Endothelial cell of hepatic sinusoid (primary cell): ENCODE results near the gene NFS1.

Experiments
- in situ Hi-C: cut with HindIII; loops from 2 replicates; pipeline ENCODE4 v1.10.0; 2017; ENCODE audit warnings: low sequenced_read_pairs

The NFS1 gene

DNA sequence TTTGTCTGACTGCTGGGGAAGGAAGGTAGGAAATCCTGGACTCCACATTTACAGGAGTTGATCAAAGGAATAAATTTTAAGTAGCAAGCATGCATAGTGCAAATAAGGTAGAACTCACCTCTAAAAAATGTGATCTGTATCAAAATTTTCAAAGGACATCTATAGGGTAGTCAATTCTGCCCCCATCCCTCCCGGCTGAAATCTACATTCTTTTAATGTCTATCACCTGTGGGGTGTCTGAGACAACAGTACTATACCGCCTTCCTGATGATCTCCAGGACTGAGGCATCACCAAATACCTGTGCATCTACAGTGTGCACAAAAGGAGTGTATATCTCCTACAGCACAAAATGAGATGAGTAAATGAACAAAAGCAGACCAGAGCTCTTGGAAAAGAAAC is 54.3 kb downstream of the NFS1 start:
- in situ Hi-C loops = no loop called here

DNA sequence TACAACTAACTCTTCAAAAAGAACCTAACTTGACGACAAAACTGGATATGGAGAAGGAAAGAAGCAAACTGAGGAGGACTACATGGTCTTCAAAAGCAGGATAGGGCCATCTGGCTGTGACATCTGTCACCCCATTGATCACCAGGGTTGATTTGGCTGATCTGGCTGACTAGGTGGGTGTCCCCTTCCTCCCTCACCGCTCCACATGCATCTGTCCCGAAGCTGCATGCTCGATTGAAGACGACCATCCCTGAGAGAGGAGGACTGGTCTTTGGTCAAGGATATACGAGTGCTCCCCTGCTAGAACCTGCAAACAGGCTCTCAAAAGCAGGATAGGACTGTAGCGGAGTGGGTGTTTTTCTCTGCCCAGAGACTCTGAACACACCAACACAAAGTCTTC is 56.1 kb downstream of the NFS1 start:
- in situ Hi-C loops = no loop called here

DNA sequence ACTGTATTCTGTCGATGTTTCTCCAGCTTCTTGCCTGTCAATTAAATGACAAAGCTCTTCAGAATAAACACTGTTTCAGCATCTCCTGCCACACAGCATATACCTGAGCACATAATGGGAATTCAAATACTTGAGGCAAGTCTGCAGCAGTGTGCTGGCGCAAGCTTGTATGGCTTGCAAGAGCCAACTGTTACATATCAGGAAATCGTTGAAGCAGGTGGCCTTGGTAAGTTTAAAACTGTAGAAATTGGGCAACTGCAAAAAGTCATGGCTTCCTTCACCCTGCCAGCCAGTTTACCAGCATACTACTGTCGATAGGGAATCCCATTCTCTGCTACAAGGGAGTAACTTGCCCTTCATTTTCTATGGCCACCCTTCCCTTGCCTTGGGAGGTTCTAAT is 57.4 kb downstream of the NFS1 start:
- in situ Hi-C loops = no loop called here

DNA sequence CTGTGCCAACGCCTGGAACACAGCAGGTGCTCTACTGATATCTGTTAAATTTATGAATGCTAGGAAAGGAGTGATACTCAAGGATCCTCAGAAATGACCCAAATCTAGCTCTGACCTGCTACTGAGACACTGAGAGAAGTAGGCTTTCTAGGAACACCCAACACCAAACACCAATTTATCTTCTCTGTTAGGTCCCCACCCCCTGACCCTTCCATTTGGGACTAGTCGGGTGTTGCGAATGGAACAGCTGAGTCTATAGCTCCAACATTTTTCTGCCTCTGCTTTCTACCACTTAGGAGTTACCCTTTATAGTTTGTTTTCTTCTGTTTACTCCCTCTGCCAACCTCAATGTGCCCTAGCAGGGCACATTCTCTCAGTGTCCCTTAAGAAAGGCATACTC is 58.4 kb downstream of the NFS1 start:
- in situ Hi-C loops = no loop called here

DNA sequence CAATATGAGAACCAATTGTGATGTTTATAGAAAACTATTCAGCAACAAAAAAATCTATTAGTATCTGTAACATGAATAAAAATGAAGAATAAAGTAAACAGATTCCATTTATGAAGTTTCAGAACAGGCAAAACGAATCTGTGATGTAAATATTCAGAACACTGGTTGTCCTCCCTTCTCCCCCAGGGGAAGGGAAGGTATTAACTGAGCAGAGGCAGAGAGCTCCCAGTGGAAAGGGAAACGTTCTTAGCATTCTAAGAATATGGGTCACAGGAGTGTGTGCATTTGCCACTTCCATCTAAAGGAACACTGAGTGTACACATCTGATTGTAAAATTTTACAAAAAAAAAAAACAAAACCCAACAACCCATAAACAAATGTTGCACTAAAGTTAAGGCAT is 60.4 kb downstream of the NFS1 start:
- in situ Hi-C loops = no loop called here

DNA sequence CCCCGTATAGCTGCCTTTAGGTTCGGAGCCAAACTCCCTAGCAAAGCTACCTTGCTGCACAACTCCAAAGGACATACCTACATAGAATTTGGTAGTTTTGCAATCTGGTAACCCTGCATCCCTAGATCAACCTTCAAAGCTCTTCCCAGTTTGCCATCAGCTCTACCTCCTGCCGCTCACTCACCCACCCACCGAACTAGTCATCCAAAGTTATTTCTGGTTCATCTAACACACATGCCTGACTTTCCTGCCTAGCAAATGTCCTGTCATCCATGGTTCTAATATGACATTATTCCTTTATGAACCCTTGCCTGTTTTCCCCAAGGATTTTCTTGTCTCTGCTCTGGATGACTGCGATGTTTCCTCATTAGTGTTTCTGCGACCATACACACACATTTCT is 61.9 kb downstream of the NFS1 start:
- in situ Hi-C loops = no loop called here

DNA sequence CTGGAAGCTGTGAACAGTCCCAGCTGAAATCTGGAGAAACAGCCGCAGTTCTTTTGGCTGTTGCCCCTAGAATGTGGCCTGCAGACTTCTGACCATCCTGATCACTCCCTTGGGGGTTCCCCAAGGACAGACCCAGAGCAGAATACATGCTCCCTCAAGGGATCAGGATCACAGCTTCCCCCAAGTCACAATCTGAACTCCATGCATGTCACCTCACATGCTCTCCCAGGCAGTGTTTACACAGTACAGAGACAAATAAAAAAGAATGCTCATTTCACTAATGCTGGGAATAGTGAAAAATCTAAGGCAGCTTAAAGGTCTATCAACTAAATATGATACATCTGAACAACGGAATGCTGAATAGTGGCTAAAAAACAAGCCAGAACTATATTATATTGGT is 63.1 kb downstream of the NFS1 start:
- in situ Hi-C loops = no loop called here

DNA sequence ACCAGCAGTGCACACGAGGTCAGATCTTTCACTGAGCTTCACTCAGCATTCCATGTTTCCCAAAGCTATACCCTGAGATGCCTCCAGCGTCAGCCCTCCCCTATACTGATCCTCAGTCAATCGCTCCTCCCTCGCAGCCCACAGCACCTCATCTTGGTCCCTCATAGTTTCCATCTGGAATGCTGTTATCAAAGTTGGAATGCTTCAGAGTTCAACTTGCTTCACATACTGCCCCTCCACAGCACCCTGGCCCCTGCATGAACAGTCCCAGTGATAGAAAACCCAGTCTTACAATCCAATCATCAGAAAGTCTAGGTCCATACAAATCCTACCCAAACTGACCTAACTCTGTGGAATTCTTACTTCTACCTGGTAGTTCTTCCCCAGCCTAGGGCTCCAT is 63.5 kb downstream of the NFS1 start:
- in situ Hi-C loops = no loop called here

DNA sequence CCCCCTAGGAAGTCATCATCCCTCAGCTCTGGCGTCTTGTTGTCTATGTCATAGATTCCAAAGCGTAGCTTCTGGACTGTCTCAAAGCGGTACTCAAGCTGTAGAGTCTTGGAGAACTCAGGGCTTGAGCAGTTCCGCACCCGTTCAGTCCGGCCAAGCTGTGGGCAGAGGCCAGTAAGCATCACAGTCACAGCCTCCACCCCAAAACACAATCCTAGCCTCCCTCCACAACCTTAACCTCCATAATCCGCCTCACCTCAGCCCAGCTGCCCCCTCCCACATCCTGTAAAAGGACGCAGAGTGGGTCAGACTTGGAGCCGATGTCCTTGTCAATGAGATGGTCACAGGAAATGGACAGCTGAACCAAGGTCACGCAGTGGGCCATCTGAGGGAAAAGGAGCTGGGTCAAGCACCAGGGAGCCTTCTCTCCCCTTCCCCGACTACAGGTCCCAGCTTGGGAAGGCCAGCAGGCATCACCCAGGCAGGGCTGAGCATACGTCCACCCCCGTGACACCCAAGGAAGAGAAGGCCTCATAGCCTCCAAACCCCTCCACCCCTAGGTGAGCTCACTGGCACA is 66.5 kb downstream of the NFS1 start:
- in situ Hi-C loops = no loop called here

DNA sequence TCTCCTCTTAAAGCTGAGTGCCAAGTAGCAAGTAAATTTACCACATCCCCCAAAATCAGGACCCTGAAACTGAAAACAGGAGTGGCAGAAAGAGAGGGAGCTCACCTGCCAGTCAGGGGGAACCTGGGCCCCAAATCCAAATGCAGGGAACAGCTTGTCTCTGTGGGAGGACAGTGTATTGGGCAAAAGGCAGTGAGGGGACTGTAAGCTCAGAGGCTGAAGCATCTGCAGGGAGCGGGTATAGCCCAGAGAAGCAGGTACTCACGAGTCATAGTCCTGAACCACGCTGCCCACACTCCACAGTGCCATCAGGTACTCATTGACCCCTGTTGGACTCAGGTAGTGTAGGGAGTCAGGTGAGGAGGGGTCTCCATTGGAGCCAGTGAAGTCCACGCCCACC is 68.5 kb downstream of the NFS1 start:
- in situ Hi-C loops = no loop called here

DNA sequence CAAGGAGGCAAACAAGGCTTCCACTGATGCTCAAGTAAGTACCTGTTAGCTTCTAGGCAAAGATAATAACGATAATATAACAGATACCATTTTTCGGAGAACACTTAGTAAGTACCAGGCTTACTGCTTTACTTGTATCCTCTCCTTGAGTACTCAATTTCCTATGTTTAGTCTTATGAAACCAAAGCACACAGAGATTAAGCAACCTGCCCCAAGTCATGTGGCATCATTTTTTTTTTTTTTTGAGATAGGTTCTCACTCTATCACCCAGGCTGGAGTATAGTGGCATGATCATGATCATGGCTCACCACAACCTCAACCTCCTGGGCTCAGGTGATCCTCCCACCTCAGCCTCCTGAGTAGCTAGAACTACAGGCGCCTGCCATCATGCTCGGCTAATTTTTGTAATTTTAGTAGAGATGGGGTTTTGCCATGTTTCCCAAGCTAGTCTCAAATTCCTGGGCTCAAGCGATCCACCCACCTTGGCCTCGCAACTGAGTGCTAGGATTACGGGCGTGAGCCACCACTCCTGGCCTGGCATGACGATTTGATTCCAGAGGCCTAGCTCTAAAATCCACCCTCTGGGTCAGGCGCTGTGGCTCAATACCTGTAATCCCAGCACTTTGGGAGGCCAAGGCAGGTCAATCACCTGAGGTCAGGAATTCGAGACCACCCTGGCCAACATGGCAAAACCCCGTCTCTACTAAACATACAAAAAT is 69.6 kb downstream of the NFS1 start:
- in situ Hi-C loops = no loop called here

DNA sequence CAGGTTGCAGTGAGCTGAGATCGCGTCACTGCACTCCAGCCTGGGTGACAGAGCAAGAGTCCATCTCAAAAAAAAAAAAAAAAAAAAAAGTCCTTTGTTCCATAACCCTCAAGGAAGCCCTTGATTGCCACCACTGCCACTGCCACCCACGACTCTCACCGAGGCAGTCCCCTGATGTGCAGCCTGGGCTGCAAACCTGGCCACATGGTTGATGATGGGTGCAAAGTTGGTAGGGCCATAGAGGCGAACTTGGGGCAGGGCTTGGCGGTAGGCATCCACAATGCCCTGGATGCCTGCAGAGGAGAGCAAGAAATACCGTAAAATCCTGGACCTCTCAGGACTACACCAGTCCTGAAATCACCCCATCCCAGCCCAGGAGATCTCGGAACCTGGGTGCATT is 72.0 kb downstream of the NFS1 start:
- in situ Hi-C loops = no loop called here

DNA sequence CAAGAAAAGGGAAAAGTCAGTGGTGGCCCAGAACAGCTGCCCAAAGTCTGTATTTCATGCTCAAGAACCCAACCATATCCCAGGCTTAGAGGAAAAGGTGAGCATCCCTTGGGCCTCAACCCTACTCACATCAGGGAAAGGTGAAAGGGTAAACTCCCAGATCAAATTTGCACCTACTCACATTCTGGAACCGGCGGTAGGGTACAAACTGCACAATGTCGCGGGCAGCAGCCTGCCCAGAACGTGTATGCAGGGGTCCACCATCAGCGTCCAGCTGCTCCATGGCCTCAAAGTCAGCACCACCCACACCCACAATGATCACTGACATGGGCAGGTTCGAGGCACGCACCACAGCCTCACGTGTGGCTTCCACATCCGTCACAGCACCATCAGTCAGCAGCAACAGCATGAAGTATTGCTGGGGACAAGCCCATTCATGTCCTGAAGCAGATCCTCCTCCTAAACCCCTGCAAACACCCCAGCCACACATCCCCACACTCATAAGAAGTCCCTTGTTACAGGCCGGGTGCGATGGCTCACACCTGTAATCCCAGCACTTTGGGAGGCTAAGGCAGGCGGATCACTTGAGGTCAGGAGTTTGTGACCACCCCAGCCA is 72.7 kb downstream of the NFS1 start:
- in situ Hi-C loops = no loop called here

DNA sequence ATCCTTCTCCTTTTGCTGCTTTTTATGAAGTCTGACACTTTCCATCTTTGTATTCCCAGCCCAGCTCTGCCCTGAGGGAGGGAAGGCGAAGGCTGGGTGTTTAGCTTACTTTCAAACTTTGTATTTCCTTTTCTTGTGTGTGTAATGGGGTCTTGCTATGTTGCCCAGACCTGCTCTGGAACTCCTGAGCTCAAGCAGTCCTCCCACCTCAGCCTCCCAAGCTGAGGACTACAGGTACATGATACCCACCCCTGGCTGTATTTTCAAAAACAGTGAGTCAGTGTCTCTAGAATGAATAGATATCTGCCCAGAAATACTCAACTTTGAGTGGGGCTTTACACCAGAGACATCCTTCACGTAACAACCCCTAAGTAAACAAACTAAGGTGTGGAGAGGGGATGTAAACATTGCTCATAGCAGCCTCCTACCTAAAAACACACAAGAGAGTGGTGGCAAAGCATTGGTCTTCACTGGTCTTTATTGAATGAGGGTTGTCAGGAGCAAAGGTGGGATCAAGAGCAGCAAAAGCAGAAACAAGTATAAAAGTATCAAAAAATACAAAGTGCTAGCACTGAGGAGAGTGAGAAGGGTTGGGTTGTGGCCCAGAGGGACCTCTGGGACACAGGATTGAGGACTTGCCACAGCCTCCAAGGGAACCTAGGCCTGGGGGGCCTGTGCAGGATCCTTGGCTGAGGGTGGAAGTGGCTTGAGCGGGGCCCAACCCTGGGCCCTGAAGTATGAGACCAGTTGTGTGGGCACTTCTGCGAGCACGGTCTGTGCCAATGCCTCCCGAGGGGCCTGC is 73.4 kb downstream of the NFS1 start:
- in situ Hi-C loops = no loop called here

DNA sequence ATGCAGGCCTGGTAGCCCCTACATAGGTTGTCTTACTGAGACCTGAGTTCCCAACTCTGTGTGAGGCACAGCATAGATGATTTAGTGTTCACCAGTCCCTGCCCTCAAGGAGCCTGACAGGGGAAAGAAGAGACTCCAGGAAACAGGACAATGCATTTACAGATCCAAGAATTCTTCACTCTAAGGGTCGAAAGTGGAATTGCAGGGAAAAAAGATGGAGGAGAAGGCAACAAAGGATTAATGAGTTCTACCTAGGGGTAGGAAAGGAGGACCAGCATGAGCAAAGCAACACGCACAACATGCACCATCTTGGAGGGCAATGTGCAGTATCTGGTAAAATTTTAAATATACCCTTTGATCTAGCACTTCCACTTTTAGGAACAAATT is 77.6 kb downstream of the NFS1 start:
- in situ Hi-C loops = no loop called here

DNA sequence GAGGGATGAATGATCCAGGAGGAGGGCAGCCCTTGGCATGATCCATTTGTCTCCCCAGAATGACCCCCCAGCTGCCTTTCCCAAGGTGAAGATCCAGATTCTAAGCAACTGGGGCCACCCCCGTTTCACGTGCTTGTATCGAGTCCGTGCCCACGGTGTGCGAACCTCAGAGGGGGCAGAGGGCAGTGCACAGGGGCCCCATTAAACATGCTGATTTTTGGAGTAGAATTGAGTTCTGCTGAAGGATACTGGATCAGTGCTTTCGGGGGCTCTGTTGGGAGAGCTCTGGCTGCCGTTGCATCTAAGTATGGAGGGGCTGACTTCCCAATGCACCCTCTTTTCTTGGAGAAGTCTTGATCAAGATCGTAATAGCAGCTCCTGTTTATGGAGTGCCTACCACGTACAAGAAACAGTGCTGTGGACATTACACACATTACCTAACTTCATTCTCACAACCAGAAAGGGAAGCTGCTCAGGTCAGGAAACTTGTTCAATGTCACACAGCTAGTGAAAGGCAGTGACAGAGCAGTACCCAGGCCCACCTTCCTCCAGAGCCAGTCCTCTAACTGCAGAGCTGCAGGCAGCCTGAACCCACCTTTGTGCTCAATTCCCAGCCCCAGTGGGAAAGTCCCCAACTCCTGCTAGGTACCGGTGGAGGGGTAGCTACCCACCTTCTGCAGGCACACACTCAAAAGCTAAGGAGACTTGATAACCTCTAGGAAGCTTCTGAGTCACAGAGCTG is 78.2 kb downstream of the NFS1 start:
- in situ Hi-C loops = no loop called here

DNA sequence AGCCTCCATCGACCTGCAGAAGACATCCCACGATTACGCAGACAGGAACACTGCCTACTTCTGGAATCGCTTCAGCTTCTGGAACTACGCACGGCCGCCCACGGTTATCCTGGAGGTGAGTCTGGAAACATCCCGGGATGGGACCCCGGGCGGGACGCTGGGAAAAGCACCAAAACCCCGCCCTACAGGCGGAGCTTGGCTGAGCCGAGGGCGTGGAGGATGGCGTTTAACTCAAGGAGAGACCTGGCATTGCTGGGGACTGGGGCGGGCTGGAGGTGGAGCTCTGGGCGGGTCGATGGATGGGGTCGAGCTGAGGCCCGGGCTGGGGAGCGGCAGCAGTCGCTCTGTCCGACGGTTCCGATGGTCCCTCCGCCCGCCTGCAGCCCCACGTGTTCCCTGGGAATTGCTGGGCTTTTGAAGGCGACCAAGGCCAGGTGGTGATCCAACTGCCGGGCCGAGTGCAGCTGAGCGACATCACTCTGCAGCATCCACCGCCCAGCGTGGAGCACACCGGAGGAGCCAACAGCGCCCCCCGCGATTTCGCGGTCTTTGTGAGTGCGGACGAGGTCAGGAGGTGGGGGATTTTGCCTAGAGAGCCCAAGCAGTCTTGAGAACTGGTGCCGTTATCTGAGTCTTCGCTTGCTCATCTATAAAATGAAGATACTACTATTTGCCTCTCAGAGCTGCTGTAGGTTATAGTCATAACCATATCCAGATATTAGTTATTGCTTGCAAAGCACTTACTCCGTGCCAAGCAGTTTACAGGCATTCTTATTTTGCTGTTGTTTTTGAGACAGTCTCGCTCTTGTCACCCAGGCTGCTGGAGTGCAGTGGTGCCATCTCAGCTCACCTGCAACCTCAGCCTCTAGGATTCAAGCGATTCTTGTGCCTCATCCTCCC is 79.7 kb downstream of the NFS1 start:
- in situ Hi-C loops = no loop called here

DNA sequence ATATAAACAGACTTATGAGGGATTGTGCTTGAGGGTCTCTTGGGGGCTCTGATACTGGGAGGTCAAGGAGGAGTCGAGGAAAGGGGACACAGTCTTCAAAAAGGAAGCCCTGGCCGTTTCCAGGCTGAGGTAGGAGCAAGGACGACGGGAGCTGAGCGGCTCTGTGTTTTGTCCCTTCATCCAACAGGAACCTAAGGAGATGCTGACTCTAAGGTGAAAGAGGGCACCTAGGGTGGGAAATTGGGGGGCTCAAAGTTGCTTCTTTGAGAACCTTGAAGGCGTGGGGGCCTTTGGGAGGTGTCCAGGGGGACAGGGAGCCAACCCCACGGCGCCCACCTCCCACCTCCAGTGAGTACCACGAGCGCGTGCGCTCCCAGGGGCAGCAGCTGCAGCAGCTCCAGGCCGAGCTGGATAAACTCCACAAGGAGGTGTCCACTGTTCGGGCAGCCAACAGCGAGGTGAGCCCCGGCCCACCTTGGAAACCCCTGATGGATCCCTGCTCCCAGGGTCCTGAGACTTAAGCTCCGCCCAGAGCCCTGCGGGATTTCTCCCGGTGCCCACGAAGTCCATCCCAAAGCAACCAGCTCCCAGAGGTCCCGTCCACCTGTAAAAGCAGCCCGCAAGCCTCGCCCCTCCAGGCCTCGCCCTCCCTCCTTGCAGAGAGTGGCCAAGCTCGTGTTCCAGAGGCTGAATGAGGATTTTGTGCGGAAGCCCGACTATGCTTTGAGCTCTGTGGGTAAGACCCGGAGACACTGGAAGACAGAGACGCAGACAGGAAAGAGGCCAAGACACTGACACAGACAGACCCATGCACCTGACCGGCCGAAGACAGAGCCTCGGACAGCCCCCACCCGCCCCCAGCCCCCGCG is 80.7 kb downstream of the NFS1 start:
- in situ Hi-C loops = no loop called here
